Type B pancreatic cell (in vitro differentiated cells): Measurements from ENCODE around the gene OSBPL5. TPM values are rescaled to one million over a fixed set of nuclear protein-coding genes. Genes with fewer than 3 reads are reported as not detected.

ENCODE experiments used
- DNase-seq: peaks from one replicate; pipeline ENCODE4 v3.0.0; 2021; ENCODE audit warnings: mixed read lengths; ENCODE audit not compliant: unreplicated experiment; ENCODE audit errors: extremely low spot score
- H3K27ac Mint-ChIP-seq: 2 replicates; pipeline ENCODE4 v1.8.0; 2021; ENCODE audit warnings: mild to moderate bottlenecking, mixed read lengths
- H3K27me3 Mint-ChIP-seq: 2 replicates; pipeline ENCODE4 v1.8.0; 2021; ENCODE audit warnings: mixed read lengths
- H3K36me3 Mint-ChIP-seq: 2 replicates; pipeline ENCODE4 v1.8.0; 2021; ENCODE audit warnings: mixed read lengths
- H3K4me1 Mint-ChIP-seq: one replicate; pipeline ENCODE4 v1.8.0; 2021; ENCODE audit warnings: mixed read lengths; ENCODE audit not compliant: unreplicated experiment
- H3K4me3 Mint-ChIP-seq: 2 replicates; pipeline ENCODE4 v1.8.0; 2021; ENCODE audit warnings: mild to moderate bottlenecking, mixed read lengths
- H3K9me3 Mint-ChIP-seq: 2 replicates; pipeline ENCODE4 v1.8.0; 2021; ENCODE audit warnings: mixed read lengths
- total RNA-seq: library from RNA; stranded (reverse); gene quantifications from 2 replicates; pipeline ENCODE4 v1.2.1, GENCODE V29; 2021; ENCODE audit warnings: low replicate concordance
- TF ChIP-seq, protein P1 (sequence below): fragments of 200-600 bp; sonication (generic); conservative IDR thresholded peaks from 2 replicates; pipeline ENCODE4 v1.5.0; 2021; ENCODE audit warnings: antibody characterized with exemption, mild to moderate bottlenecking

Gene OSBPL5
- total RNA-seq, 1 donor from 2014 or later, result 33.1 TPM

DNA sequence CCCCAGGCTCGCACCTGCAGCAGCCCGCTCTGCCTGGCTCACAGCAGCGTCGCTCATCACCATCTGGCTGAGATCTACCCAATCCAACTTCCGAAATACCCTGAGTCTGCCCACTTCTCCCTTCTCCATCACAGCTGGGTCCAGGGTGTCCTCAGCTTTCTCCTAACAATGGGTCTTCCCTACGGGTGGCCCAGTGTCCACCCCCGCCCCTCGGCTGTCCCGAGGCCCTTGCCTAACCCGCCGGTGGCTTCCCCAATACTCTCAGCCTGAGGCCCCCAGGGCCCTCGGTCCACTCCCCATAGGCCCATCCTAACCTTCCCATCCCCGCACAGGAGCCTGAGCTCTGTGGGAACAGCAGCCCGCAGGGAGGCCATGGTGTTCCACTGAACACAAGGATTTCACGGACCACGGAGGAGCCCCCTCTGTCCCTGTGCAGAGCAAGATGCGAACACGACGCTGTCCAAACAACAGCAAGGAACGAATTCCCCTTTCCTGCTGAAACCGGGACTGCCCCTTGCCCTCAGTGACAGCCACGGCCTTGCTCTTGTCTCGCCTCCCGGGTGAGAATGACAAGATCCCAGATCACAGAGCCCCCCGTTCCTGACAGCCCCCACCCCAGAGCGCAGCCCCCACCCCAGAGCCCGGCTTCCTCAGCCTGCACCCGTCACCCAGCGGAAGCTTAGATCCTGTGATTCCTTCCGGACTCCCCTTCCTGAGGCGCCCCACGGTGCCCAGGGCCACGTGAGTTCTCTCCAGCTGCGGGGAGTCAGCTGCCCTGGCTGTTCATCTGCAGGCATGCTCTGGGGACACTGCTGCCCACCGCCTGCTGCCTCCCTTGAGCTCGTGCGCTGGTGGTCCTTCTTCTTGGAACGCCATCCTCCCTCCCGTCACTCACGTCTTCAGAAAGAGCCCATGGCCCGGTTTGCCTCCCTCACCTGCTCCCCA lies 59.0 kb downstream of the OSBPL5 start:
- no peaks in the 10 kb centered on the region for H3K27me3 Mint-ChIP-seq
- no peaks in the 10 kb centered on the region for H3K4me1 Mint-ChIP-seq
- H3K36me3 Mint-ChIP-seq, result peaks cover 4% of the 10 kb centered on the region
- TF ChIP-seq, protein P1, sequence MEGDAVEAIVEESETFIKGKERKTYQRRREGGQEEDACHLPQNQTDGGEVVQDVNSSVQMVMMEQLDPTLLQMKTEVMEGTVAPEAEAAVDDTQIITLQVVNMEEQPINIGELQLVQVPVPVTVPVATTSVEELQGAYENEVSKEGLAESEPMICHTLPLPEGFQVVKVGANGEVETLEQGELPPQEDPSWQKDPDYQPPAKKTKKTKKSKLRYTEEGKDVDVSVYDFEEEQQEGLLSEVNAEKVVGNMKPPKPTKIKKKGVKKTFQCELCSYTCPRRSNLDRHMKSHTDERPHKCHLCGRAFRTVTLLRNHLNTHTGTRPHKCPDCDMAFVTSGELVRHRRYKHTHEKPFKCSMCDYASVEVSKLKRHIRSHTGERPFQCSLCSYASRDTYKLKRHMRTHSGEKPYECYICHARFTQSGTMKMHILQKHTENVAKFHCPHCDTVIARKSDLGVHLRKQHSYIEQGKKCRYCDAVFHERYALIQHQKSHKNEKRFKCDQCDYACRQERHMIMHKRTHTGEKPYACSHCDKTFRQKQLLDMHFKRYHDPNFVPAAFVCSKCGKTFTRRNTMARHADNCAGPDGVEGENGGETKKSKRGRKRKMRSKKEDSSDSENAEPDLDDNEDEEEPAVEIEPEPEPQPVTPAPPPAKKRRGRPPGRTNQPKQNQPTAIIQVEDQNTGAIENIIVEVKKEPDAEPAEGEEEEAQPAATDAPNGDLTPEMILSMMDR, result no peak
- peak; percentile 62 for DNase-seq
- no peak overlapping the region for H3K4me3 Mint-ChIP-seq
- H3K9me3 Mint-ChIP-seq, result no peaks in the 10 kb centered on the region
- no peak overlapping the region for H3K27ac Mint-ChIP-seq

DNA sequence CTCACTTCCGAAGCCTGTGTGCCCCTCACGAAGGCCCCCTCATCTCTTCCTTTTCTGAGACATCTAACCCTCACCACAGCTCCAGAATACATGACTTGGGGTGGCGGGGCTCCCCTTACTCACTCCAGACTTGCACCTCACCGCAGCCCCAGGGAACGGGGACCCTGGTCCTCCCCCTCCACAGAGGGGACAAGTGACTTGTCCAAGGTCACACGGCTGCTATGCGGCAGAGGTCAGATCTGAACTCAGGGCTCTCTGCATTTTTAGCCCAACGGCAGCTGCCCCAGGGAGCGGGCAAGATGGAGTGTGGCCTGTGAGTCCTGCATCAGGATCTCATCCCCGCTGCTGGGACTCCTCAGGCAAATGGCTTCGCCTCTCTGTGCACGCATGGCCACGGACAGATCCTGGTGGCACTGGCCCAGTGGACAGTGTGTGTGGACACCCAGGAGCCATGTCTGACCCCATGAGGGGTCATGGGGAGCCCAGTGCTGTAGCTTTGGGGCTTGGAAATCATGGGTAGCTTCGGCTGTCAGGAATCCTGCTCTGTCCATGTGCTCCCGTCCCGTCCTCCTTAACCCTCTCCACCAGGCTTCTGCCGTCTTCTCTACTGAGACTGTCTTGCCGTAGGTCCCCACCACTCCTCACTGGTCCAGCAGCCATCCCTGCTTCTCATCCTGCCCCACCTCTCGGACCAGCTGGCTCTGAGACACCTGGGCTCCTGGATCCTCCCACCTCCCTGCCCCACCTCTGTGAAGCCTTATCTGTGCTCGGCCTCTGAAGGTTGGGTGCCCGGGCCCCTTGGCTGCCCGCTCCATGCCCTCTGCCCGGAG lies 59.9 kb downstream of the OSBPL5 start:
- H3K9me3 Mint-ChIP-seq, result no peaks in the 10 kb centered on the region
- no peaks in the 10 kb centered on the region for H3K27me3 Mint-ChIP-seq
- DNase-seq, result peak; percentile 64
- H3K4me1 Mint-ChIP-seq, result no peaks in the 10 kb centered on the region
- TF ChIP-seq, protein P1, result no peak
- H3K4me3 Mint-ChIP-seq, result no peak overlapping the region
- H3K36me3 Mint-ChIP-seq, result no peaks in the 10 kb centered on the region
- no peak overlapping the region for H3K27ac Mint-ChIP-seq

DNA sequence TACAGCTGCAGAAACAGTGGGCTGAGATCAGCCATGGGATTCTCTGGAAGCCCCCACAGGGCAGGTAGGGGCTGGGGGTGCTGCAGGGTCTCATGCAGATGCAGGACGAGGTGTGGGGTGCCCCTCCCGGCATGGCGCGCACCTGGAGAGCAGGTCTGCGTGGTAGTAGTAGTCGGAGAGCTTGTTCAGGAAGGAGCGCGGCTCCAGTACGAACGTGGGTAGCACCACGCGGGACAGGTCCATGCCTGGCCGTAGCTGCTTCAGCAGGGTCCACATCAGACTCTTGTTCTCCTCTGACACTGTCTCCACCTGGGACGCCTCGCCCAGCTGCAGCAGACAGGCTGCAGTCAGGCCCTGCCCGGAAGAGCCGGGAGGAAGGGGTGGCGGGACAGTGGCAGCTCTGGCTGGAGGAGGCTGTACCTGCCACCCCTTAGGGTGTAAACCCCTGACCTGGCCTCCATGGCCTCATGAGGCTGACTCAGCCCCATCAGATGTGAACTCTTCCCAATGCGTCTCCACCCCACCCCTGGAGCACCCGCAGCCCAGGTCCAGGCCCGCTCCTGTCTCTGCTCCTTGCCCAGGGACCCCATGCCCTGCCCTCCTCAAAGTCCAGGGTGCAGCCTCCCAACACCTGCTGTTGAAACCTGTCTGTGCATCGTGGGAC lies 60.9 kb downstream of the OSBPL5 start:
- Mint-ChIP-seq H3K9me3 (no peaks in the 10 kb centered on the region), H3K4me3 (no peak overlapping the region), H3K27ac (no peak overlapping the region), H3K27me3 (no peaks in the 10 kb centered on the region), H3K4me1 (no peaks in the 10 kb centered on the region), H3K36me3 (no peaks in the 10 kb centered on the region)
- TF ChIP-seq, protein P1, result no peak
- peak; percentile 62 for DNase-seq

DNA sequence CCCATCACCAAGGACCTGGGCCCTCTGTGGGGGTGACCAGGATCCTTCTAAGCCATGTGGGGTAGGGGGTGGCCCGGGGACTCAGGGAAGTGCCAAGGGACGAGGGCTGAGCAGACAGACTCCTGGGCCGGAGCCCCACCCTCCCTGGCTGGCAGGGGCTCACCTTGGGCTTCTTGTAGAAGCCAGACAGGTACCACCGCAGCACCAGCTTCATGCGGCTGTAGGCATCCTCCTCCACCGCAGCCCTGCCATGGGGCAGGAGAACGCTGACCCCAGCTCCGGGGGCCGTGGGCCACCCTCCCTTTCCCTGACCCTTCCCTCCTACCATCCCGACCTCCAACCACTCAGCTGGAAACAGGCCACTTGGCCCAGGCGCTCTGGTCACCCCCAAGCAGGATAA lies 62.0 kb downstream of the OSBPL5 start:
- H3K27ac Mint-ChIP-seq, result no peak overlapping the region
- DNase-seq, result peak; percentile 62
- no peaks in the 10 kb centered on the region for H3K4me1 Mint-ChIP-seq
- no peak overlapping the region for H3K4me3 Mint-ChIP-seq
- H3K9me3 Mint-ChIP-seq, result no peaks in the 10 kb centered on the region
- H3K36me3 Mint-ChIP-seq, result peaks cover 2% of the 10 kb centered on the region
- H3K27me3 Mint-ChIP-seq, result no peaks in the 10 kb centered on the region
- TF ChIP-seq, protein P1, result no peak

DNA sequence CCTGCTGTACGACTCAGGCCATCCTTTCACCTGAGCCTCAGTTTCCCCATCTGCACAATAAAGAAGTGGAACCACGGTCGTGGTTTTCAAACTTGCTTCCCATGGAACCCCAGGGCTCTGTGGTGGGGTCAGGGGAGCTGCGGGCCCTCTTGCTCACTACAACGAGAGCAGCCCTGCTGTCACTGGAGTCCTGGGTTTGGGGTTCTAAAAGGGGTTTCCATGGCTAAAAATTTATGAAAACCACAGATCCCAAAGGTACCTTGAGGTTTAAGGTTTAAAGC lies 62.5 kb downstream of the OSBPL5 start:
- Mint-ChIP-seq H3K27me3 (no peaks in the 10 kb centered on the region), H3K36me3 (peaks cover 4% of the 10 kb centered on the region), H3K4me1 (no peaks in the 10 kb centered on the region), H3K27ac (no peak overlapping the region), H3K4me3 (no peak overlapping the region), H3K9me3 (no peaks in the 10 kb centered on the region)
- no peak for DNase-seq
- TF ChIP-seq, protein P1, result no peak
